NCI-H2196 treated with DMSO at 0.1 percent for 48 hours (cell line): ENCODE results near the gene HLF.
A peak's percentile ranks its signal among the peaks of the same experiment; 100 is the strongest.

Experiments
- DNase-seq: peaks from one replicate; lab custom pipeline; 2025; ENCODE audit not compliant: unreplicated experiment; lab: John Stamatoyannopoulos, UW

HLF gene

GRCh38 chr17:55264645-55265298 is at the start of gene HLF:
HLF (plus strand) TSS chr17:55264960; CDS start chr17:55265485, 525 bp downstream.
- peak; percentile 69 for DNase-seq

- no peak for DNase-seq
These were observed 49.0 kb upstream of the HLF start for GRCh38 chr17:55215711-55216110.

- no peak for DNase-seq
These were observed 47.9 kb upstream of the HLF start for GRCh38 chr17:55216888-55217287.

- no peak for DNase-seq
These were observed 45.3 kb upstream of the HLF start for GRCh38 chr17:55219459-55219858.

- DNase-seq = peak; percentile 2
These were observed 44.8 kb upstream of the HLF start for GRCh38 chr17:55219934-55220333.

- no peak for DNase-seq
These were observed 41.2 kb upstream of the HLF start for GRCh38 chr17:55223524-55223923.

GRCh38 chr17:55224746-55225145 is 40.0 kb upstream of the HLF start:
- DNase-seq = no peak

DNA sequence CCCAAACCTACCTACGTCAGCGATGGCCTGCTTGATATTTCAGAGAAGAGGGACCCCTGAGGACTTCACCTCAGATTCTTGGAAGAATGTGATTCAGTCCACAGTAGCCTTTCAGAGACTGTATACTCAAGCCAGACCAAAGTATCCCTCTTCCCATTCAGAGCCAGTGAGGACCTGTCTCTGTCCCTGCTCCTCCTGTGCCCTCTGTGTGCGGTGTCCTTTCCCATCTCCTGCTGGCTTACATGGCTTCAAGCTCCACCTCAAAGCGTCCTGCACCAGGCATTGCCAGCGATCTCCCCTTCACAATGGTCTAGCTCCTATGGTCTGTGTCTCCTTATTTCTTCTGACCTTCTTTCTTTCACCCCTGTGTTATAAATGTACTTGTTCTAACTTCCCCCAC is 39.5 kb upstream of the HLF start:
- DNase-seq = no peak

GRCh38 chr17:55228683-55229192 is 36.0 kb upstream of the HLF start:
- DNase-seq = no peak

- DNase-seq = no peak
These were observed 35.5 kb upstream of the HLF start for GRCh38 chr17:55229276-55229675.

DNA sequence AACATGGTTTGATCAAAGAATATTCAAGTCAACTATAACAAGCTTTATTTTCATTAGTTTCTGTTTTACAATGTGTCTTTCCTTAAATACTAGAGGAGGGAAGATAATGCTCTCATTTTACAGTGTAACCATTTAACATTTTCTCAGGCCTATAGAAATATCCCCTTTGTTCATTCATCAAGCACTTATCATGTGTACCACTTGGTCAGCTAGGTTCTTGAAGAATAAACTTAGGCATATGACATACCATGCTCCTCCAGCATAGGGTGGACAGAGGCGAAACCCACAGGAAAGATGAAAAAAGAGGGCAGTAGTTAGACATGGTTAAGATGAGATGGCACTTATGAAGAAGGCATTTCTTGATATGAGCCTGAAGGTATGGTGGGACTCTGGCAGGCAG is 34.0 kb upstream of the HLF start:
- no peak for DNase-seq

DNA sequence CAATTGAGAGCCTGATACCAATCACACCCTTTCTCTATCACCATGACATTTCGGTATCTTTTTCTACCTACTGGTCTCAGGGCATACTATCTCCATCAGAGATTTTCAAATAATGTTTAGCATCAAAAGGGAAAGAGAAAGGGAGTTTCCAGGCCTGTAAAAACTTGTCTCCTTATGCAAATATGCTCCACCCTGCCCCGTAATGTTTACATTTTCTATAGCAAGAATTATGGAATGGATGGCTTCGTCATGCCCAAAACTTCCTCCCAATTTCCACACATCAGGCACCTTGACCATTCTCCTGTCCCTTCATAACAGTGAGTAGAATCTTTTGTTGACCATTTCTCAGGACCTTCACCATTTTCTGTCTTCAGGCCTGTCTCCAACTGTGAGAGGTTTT is 30.9 kb upstream of the HLF start:
- no peak for DNase-seq

- DNase-seq = no peak
These were observed 28.4 kb upstream of the HLF start for GRCh38 chr17:55236316-55236715.

DNA sequence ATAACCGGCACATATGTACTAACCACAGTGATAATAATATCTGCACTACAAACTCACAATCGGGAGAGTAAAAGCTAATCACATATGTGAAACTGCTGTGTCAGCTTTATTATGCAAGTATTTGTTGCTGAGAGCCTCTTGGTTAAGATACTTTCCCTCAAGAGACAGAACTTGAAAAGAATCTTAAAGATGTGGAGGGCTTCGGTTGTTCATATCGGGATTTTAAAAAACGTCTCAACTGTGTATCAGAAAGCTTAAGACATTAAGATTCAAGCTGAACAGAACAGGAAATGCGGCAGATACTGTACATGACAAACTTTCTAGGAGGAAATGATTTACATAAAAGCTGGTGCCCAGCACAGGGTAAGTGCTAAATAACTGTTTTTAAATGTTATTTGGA is 27.5 kb upstream of the HLF start:
- DNase-seq = no peak

- DNase-seq = no peak
These were observed 26.9 kb upstream of the HLF start for GRCh38 chr17:55237841-55238178.

GRCh38 chr17:55238179-55238930 is 26.4 kb upstream of the HLF start:
- peak; percentile 90 for DNase-seq

DNA sequence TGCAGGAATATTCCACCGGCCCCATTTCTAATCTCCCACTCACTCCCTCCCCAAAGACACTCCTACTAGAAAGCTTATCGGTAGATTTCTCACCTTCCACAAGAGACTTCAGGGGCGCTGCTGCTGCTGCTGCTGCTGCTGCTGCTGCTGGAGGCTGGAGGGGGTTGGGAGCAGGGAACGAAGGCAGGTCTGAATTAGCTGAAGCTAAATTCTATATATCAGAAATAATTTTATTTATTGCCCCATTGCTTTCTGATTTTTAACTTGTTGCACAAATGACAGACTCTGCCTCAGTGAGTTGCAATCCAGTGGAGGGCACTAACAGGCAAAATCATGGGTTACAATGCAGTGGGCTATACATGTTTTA is 25.8 kb upstream of the HLF start:
- peak; percentile 40 for DNase-seq

DNA sequence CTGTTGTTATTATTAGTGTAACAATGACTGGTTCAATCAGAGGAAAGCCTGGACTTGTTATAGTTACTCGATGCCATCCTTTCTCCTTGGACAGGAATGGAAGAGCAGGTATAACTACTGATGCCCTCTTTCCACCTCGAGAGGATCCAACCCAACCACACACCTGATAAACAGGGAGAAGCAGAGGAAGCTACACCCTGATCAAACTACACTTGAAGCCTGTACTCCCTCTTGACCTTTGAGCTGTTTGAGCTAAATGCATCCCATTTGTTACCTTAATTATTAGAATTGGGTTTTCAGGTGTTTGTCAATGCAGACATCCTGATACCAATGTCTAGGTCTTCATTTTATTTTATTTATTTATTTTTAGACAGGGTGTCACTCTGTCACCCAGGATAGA is 23.7 kb upstream of the HLF start:
- DNase-seq = no peak

DNA sequence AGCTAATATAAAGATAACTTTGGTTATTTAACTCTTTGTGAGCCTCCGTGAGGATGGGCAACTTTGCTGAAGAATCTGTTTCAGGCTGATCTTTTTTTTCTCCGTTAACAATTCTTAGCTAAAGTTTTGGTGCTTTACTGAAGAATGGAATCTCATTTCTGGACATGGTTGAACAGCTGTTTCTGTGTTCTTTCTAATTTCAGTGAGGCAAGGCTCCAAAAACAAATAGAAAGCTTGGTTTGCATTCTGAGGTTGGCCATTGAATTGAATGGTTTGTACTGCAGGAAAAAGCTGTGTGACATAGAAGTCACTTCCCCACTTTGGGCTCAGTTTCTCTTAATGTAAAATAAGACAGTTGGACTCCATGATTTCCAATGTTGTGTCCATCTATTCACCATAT is 22.3 kb upstream of the HLF start:
- DNase-seq = no peak

- no peak for DNase-seq
These were observed 18.8 kb upstream of the HLF start for GRCh38 chr17:55245986-55246385.

GRCh38 chr17:55246583-55246982 is 18.2 kb upstream of the HLF start:
- no peak for DNase-seq

DNA sequence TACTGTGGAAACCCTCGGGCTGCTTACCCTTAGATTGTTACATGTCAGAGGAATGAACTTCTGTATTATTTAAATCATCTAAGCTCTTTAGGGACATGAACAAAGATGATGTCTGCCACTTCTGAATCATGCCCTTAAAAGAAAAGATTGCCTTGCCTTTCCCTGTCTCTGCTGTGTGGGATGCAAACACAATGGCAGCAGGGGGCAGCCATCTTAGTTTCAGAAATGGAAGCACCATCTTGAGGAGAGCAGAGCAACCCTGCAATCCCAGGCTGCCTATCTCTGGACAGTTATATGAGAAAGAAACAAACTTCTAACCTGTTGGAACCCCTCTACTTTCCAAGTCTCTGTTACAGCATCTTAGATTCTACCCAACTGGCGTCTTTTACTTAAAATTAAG is 16.7 kb upstream of the HLF start:
- DNase-seq = no peak

- no peak for DNase-seq
These were observed 14.9 kb upstream of the HLF start for GRCh38 chr17:55249861-55250260.
